Endothelial cell of umbilical vein (primary cell): Measurements from ENCODE around the gene CXCL11.
"Not testable (repeated sequence)": the region's sequence is repeated elsewhere in the genome, so short reads cannot be mapped to it uniquely, and the experiment has no call there.

Source experiments
- CTCF ChIP-seq, 2 donors: IDR thresholded peaks; 1 replicate in 1 of 2; 2 replicates in 1 of 2; pipeline ENCODE4 v1.5.1; 2011; ENCODE audit warnings: low read length in 2 of 2, mild to moderate bottlenecking in 2 of 2, moderate library complexity in 2 of 2, control low read depth in 1 of 2, inconsistent platforms in 1 of 2, low read depth in 1 of 2; ENCODE audit not compliant: insufficient read depth in 1 of 2; ENCODE audit errors: extremely low read depth in 1 of 2
- FOS ChIP-seq: IDR thresholded peaks from 2 replicates; pipeline ENCODE4 v1.6.1; 2011; ENCODE audit warnings: mild to moderate bottlenecking, low read length, moderate library complexity, borderline replicate concordance; ENCODE audit not compliant: insufficient read depth
- MAX ChIP-seq: IDR thresholded peaks from 2 replicates; pipeline ENCODE4 v1.6.1; 2011; ENCODE audit not compliant: insufficient read depth, insufficient read length
- POLR2A ChIP-seq: IDR thresholded peaks from 2 replicates; pipeline ENCODE4 v1.6.1; 2012; ENCODE audit warnings: low read depth, mild to moderate bottlenecking, control low read depth, low read length

DNA sequence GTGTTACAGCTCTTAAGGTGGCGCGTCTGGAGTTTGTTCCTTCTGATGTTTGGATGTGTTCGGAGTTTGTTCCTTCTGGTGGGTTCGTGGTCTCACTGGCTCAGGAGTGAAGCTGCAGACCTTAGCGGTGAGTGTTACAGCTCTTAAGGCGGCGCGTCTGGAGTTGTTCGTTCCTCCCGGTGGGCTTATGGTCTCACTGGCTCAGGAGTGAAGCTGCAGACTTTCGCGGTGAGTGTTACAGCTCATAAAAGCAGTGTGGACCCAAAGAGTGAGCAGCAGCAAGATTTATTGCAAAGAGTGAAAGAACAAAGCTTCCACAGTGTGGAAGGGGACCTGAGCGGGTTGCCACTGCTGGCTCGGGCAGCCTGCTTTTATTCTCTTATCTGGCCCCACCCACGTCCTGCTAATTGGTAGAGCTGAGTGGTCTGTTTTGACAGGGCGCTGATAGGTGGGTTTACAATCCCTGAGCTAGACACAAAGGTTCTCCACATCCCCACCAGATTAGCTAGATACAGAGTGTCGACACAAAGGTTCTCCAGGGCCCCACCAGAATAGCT is 14.1 kb upstream of the CXCL11 start:
- not testable (repeated sequence) for TF ChIP-seq CTCF (IDR thresholded peaks at IDR 0.05; ENCODE audit: extremely low read depth in 1 of 2, insufficient read depth in 1 of 2, low read depth in 1 of 2, low read length in 2 of 2); MAX; FOS; POLR2A
